ENCODE measurements around the gene LSM10. TPM values are rescaled to one million over a fixed set of nuclear protein-coding genes. Genes with fewer than 3 reads are reported as not detected.

LSM10 gene
- total RNA-seq, 1 donor from 2014 or later: 36.4 TPM

- Mint-ChIP-seq H3K9me3 (no peaks in the 10 kb centered on the region), H3K4me3 (no peak overlapping the region), H3K27me3 (no peaks in the 10 kb centered on the region), H3K36me3 (peaks cover 20% of the 10 kb centered on the region), H3K4me1 (ENCODE audit: unreplicated experiment) (peaks cover 16% of the 10 kb centered on the region), H3K27ac (no peak overlapping the region)
- no peak for TF ChIP-seq CTCF (conservative IDR thresholded peaks at IDR 0.05)
- no peak for DNase-seq (ENCODE audit: extremely low spot score, unreplicated experiment)
Measured at GRCh38 chr1:36349839-36350238, 47.9 kb downstream of the LSM10 start.

- Mint-ChIP-seq H3K27ac (no peak overlapping the region), H3K4me1 (ENCODE audit: unreplicated experiment) (peaks cover 16% of the 10 kb centered on the region), H3K4me3 (no peak overlapping the region), H3K36me3 (peaks cover 17% of the 10 kb centered on the region), H3K9me3 (no peaks in the 10 kb centered on the region), H3K27me3 (no peaks in the 10 kb centered on the region)
- TF ChIP-seq CTCF (conservative IDR thresholded peaks at IDR 0.05): no peak
- DNase-seq (ENCODE audit: extremely low spot score, unreplicated experiment): no peak
Measured at GRCh38 chr1:36349241-36349671, 48.5 kb downstream of the LSM10 start.

- Mint-ChIP-seq H3K4me1 (ENCODE audit: unreplicated experiment) (peaks cover 7% of the 10 kb centered on the region), H3K4me3 (no peak overlapping the region), H3K27me3 (no peaks in the 10 kb centered on the region), H3K27ac (no peak overlapping the region), H3K36me3 (peaks cover 9% of the 10 kb centered on the region), H3K9me3 (no peaks in the 10 kb centered on the region)
- DNase-seq (ENCODE audit: extremely low spot score, unreplicated experiment): no peak
- TF ChIP-seq CTCF (conservative IDR thresholded peaks at IDR 0.05): no peak
Measured at GRCh38 chr1:36346741-36347370, 50.9 kb downstream of the LSM10 start.

GRCh38 chr1:36345353-36345752 is 52.4 kb downstream of the LSM10 start:
- no peak overlapping the region for H3K4me3 Mint-ChIP-seq
- no peak overlapping the region for H3K27ac Mint-ChIP-seq
- no peaks in the 10 kb centered on the region for H3K27me3 Mint-ChIP-seq
- H3K36me3 Mint-ChIP-seq: peaks cover 9% of the 10 kb centered on the region
- no peaks in the 10 kb centered on the region for H3K4me1 Mint-ChIP-seq (ENCODE audit: unreplicated experiment)
- no peak for DNase-seq (ENCODE audit: extremely low spot score, unreplicated experiment)
- TF ChIP-seq CTCF (conservative IDR thresholded peaks at IDR 0.05): no peak
- no peaks in the 10 kb centered on the region for H3K9me3 Mint-ChIP-seq

GRCh38 chr1:36344395-36344680 is 53.4 kb downstream of the LSM10 start:
- Mint-ChIP-seq H3K36me3 (peaks cover 9% of the 10 kb centered on the region), H3K9me3 (no peaks in the 10 kb centered on the region)

More at GRCh38 chr1:36344395-36344680, 53.4 kb downstream of the LSM10 start:
- no peak for TF ChIP-seq CTCF (conservative IDR thresholded peaks at IDR 0.05)
- DNase-seq (ENCODE audit: extremely low spot score, unreplicated experiment): no peak
- Mint-ChIP-seq H3K4me3 (no peak overlapping the region), H3K27ac (no peak overlapping the region), H3K27me3 (no peaks in the 10 kb centered on the region), H3K4me1 (ENCODE audit: unreplicated experiment) (no peaks in the 10 kb centered on the region)

All from type B pancreatic cell (in vitro differentiated cells).